HG02623 (cell line): ENCODE results near the gene NAT10.

Experiments used
- ATAC-seq: cut with Tn5 transposase; IDR thresholded peaks from one replicate; pipeline ENCODE4 v1.9.1; 2021; ENCODE audit warnings: moderate library complexity; ENCODE audit not compliant: unreplicated experiment

NAT10 gene

GRCh38 chr11:34105957-34106504 lies 602 bp downstream of the NAT10 start:
- ATAC-seq: no peak

GRCh38 chr11:34111722-34112270 lies 6.4 kb downstream of the NAT10 start:
- no peak for ATAC-seq

DNA sequence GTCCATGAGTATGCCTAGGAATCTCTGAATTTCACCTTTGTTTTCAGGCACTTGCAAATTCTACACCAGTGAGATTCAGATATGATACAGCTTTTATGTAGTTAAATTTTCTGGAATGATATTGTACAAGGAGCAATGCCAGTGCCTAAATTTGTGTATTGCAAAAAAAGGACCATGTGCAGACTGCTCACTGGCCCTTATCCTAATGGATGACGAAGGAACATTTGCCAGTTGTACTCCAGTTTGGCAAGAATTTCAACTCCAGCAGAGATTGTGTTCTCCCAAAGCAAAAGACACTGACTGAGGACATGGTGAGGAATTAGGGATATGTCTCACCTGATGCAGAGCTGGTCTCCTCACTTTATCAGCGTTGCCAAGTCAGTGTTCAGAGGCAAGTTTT lies 8.6 kb downstream of the NAT10 start:
- ATAC-seq: no peak

GRCh38 chr11:34114471-34114870 lies 9.0 kb downstream of the NAT10 start:
- ATAC-seq: no peak

DNA sequence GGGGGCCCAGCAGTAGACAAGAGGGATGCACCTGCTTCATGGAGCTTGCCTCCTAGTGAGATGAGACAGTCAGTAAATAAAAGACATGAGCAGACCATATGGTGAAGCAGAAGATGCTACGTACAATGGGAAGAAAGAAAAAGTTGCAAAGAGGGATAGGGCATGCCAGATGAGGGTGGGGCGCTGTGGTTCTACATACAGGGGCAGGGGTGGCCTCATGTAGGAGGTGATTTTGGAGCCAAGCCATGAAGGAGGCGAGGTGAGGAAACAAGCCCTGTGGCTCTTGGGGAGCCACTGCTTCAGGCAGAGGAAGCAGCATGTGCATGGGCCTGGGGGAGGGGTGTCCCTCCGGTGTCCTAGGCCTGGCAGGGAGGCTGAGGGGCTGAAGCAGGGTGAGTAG lies 15.2 kb downstream of the NAT10 start:
- ATAC-seq: no peak

DNA sequence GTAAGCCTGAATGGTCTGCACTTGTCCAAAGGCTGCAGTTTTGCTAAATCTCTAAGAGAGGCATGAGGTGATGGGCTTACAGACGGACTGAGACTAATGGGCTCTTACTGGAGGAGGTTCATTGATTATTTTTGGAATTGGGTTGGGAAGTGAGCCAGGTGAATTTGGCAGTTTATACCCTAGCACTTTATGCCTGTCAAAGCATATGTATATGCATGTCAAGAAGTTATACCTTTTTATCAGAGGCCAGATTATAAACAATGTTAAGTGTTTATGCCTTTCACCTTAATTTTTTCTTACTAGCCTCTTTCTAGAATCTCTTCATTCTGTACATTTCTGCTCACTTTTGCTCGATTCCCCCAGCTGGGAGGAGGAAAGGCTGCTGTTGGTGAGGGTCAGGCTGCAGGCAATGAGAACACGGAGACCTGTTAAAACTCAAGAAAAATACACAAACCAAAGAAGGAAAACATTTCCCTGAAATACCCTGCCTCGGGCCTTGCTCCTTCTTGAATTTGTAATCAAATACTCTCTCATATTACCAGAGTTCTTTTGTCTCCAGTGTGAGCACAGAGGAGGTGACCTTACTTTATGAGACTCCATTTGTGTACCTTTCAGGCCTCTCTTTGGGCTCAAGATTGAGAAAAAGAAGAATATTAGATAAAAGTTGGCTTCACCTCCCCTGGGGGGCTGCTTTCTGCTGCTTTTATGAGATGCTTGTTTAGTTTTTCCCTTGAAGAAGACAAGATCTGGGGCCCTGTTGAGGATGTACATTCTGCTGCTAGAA lies 19.6 kb downstream of the NAT10 start:
- ATAC-seq: no peak

DNA sequence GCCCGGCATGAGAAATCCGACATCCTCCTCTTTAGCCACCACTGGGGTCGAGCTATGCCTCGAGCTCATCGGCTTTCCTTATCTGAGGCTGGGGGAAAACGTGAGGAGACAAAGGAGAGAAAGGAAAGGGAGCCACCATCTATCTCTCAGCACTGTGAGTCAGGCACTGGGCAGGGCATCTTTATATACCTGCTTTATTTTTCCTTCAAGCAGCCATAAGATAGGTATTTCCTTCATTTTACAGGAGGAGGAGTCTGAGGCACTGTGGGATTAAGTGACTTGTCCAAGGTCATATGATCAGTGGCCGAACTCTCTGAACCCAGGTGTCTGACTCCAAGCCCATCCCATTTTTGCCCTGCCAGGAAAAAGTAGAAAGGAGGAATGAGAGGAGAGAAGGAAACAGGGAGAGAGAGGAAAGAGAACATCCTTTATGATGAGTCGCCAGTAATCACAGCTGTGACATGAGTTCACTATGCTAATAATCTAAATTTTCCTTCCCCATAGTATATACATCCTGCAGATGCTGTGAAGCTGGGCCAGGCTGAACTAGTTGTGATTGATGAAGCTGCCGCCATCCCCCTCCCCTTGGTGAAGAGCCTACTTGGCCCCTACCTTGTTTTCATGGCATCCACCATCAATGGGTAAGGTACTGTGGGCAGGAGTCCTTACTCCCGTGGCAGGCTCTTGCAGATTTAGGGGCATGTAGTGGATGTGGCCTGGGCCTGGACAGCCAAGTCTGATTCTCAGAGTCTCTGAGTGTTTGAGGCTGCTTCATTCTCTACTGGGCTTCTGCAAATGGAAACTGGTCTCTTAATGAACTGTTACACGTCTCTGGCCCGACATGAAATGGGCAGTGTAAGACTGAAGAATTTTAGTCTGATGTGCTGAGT lies 21.8 kb downstream of the NAT10 start:
- no peak for ATAC-seq

GRCh38 chr11:34128824-34129223 lies 23.4 kb downstream of the NAT10 start:
- ATAC-seq: no peak

DNA sequence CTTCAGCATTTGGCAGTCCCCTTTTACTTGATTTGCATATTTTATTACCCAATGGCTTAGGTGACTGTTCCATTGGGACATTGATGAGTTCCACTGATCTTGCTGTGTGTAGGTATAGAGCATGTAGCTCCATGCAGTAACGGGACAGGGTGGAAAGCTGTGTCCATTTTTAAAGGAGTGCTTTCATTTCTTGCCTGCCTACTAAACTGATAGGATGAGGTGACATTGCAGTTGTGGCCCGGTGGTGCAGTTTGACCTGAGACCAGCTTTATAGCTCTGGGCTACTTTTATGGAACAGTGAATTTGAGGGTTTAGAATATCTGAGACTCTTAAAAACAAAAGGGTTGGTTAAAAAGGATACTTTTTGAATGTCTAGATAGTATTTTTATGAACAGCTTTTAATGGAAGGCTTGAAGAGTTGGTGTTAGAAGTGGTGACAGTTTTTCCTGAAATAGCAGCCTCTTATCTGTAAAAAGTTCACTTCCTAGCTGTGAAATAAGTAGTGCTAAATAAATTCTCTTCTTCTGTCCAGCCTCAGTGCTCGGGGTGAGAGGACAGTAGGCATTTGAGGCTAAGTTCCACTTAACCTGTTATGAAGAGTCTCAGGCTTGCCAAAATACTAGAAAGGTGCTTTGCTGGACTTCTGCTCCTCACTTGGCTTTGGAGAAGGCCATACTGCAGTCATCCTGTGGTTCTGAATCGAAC lies 27.0 kb downstream of the NAT10 start:
- no peak for ATAC-seq

- peak; percentile 58 for ATAC-seq
Observed at GRCh38 chr11:34134765-34135164, 29.3 kb downstream of the NAT10 start.

DNA sequence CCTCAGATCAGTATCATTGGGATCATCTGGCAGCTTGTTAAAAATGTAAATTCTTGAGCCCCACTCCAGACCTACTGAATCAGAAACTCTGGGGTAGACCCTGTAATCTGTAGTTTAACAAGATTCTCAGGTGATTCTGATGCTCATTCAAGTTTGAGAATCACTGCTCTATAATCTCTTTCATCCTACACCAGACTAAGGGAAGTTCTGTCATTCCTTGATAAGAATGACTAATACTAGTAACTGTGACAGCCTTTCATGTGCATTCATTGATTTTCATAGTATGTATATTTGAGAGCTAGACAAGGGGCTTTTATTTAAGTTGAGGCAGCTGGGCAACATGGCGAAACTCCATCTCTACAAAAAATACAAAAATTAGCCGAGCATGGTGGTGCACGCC lies 30.0 kb downstream of the NAT10 start:
- ATAC-seq: no peak

GRCh38 chr11:34136420-34136819 lies 31.0 kb downstream of the NAT10 start:
- ATAC-seq: no peak

DNA sequence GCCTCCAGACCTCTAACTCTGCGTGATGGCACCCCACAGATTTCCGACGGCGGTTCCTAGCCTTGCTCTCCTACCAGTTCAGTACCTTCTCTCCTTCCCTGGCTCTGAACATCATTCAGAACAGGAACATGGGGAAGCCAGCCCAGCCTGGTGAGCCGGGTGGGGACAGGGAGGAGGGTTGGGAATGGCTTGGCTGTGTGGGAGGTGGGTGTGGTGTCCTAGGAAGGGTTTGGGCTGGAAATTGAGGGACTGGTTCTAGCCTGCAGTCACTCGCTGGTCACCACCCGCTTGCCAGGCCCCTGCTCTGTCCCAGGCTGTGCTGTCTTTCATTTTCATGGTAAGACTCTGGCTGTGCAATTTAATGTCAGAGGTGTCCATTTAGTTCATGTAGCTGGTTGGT lies 33.9 kb downstream of the NAT10 start:
- ATAC-seq: no peak

DNA sequence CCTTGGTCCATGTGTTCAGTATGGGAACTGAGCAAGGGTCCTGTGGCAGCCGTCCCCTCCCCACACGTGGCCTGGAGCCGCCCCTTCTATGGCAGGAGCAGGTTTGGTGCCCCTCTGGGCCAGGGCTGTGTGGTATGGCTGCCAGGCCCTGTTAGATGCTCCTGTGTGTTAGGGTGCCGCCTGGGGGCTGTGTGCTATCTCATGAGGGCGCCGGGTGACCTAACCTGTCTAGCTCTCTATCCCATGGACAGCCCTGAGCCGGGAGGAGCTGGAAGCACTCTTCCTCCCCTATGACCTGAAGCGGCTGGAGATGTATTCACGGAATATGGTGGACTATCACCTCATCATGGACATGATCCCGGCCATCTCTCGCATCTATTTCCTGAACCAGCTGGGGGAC lies 34.7 kb downstream of the NAT10 start:
- no peak for ATAC-seq

DNA sequence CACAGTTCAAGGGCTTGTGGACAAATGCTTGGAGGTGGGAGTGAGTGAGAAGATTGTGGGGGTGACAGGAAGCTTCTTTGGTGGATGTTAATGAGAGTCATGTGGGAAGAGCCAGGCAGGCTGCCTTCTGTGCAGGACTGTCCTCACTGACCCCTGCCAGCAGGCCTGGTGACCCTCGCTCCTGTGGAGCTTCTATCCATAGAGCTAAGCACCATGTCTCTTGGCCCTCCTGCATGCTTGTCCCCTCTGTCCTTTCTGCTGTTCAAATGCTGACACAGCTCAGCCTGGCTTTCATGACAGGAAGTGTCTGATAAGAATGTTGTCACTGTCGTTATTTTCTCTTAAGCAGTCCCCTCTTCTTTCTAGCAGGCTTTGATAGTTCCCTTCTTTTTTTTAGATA lies 37.6 kb downstream of the NAT10 start:
- ATAC-seq: no peak

DNA sequence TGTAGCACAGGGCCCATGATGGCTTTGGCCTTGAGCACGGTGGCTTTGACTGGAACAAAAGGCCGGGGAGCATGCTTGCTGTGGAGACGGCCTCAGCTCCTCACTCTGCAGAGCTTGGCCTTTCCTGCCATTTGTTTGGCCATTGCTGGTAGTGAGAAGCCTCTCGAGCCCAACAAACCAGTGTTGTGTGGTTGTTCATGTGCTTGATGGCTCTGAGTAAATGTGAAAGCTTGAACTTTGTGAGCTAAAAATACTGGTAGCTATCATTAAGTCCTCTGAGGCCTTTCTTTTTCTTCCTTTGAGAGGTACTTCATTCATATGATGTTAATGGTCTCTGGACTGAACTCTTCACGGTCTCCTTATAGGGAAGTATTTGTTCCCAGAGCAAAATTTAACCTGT lies 39.6 kb downstream of the NAT10 start:
- ATAC-seq: no peak

DNA sequence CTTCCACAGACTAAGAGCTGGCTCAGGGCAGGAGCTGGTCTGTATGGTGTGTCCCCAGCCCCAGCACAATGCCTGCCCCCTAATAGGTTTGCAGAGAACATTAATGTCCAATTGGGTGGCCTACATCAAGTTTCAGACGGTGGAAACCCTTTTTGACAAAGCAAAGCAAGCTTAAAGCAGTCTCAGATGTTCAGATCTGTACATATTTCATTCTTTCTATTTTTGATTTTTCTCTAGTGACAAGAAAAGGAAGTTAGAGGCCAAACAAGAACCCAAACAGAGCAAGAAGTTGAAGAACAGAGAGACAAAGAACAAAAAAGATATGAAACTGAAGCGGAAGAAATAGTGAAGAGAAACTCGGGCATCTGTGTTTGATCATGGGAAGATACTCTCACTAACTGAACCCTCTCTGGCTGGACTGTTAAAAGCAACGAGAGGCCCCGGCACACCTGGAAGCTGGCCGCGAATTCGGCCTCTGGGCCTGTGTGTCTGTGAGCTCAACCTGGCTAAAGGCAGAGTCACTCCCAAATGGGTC lies 40.5 kb downstream of the NAT10 start:
- ATAC-seq: peak; percentile 46

- ATAC-seq: no peak
Observed at GRCh38 chr11:34146411-34146810, 41.0 kb downstream of the NAT10 start.

DNA sequence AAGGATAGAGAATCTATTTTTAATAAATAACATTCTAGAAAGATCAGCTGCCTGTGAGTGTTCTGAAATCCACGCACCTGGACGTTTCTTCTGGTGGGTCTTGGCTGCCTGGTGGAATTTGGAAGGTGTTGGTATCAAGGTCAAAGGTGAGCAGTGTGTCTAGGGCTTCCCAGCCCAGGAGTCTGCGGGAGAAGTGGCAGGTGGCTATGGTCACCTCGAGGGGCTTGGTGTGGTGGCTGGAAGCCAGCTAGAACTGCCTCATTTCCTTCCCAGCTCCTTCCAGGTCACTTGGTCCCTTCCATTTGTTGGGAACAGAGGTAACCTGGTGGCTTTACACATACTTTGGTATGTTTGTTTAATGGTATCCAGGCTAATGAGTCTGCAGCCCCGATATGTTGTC lies 41.4 kb downstream of the NAT10 start:
- no peak for ATAC-seq

DNA sequence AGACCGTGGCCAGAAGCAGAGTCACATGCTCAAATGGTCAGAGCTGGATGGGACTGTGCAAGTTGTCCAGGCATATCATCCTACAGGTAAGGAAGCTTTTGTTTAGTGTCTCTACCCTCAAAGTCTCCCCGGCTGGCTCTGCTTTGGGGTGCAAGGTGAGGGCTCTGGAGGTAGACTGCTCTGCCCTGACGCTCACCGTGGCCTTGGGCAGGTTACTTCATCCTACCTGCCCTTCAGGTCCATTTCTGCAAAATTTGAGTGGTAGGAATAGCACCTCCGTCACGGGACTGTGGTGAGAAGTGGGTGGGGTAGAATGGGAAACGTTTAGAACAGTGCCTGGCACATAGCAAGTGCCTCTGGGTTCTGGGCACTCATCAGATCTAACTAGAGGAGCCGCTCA lies 42.2 kb downstream of the NAT10 start:
- ATAC-seq: no peak
